OCI-M2 (cell line): Measurements from ENCODE around the gene PHTF1.

Experiments used
- DNase-seq: peaks from one replicate; lab custom pipeline; 2025; ENCODE audit not compliant: unreplicated experiment; lab: John Stamatoyannopoulos, UW

PHTF1 gene

GRCh38 chr1:113670650-113671049, 88.6 kb downstream of the PHTF1 start:
- no peak for DNase-seq

DNA sequence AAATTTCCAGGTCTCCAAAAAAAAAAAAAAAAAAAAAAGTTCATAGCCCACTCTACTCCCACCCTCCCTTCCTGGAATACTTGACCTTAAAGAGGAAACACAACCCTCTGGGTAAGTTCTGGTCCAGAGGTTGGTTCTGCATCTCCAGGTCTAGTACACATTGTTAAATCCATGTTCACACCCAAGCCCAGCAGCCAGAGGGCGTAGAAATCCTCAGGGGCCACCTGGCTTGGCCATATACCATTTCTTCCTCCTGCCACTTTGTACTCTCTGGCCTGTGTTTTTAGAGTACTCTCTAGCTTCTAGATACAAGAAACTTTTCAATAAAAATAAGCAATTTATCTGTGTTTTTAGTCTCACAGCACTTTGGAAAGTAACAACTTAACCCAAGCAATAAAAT, 89.3 kb downstream of the PHTF1 start:
- DNase-seq, result no peak

DNA sequence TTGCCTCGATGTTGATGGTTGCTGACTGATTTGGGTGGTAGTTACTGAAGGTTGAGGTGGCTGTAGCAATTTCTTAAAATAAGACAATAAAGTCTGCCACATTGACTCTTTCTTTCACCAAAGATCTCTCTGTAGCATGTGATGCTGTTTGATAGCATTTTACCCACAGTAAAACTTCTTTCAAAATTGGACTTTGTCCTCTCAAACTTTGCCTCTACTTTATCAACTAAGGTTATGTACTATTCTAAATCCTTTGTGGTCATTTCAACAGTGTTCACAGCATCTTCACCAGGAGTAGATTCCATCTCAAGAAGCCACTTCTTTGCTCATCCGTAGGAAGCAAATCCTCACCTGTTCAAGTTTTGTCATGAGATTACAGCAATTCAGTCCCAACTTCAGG, 93.2 kb downstream of the PHTF1 start:
- no peak for DNase-seq

DNA sequence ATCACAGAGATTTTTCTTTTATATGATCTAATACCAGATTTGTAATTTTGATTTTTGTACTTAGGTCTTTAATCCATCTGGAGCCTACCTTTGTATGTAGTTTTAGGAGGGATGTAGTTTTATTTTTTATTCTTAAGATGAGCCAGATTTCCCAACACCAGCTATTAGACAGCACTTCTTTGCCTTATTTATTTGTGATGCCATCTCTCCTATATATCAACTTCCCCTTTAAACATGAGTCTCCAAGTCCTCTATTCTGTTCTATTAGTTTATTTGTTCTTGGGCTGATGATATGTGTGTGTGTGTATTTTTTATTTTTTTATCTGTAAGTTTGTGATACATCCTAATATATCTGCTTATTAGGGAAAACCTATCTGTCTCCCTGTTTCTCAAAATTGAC, 94.2 kb downstream of the PHTF1 start:
- DNase-seq, result no peak

DNA sequence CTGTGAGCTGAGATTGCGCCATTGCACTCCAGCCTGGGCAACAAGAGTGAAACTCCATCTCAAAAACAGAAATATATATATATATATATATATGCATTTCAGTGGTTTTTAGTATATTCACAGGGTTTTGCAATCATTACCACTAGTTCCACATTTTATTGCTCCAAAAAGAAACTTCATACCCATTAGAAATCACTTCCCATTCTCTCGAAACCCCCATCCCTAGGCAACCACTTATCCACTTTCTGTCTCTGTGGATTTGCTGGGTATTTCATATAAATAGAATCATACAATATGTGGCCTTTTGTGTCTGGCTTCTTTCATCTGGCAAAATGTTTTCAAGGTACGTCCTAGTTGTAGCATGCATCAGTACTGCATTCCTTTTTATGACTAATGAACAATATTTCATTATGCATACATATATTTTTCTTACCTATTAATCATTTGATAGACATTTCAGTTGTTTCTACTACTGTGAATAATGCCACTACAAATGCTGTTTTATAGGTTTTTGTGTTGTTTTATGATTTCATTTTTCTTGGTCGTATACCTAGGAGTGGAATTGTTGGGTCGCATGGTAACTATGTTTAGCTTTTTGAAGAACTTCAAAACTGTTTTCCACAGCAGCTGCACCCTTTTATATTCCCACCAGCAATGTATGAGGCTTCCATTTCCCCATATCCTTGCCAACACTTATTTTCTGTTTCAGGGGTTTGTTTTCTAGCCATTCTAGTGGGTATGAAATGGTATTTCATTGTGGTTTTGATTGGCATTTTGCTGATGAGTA, 95.9 kb downstream of the PHTF1 start:
- no peak for DNase-seq

GRCh38 chr1:113662101-113662500, 97.2 kb downstream of the PHTF1 start:
- DNase-seq, result no peak

GRCh38 chr1:113660088-113660487, 99.2 kb downstream of the PHTF1 start:
- no peak for DNase-seq

GRCh38 chr1:113659556-113659955, 99.7 kb downstream of the PHTF1 start:
- DNase-seq, result no peak

- DNase-seq, result no peak
Measured at GRCh38 chr1:113659035-113659434, 100.3 kb downstream of the PHTF1 start.

GRCh38 chr1:113657556-113658063, 101.7 kb downstream of the PHTF1 start:
- no peak for DNase-seq

GRCh38 chr1:113657126-113657525, 102.2 kb downstream of the PHTF1 start:
- DNase-seq, result no peak

DNA sequence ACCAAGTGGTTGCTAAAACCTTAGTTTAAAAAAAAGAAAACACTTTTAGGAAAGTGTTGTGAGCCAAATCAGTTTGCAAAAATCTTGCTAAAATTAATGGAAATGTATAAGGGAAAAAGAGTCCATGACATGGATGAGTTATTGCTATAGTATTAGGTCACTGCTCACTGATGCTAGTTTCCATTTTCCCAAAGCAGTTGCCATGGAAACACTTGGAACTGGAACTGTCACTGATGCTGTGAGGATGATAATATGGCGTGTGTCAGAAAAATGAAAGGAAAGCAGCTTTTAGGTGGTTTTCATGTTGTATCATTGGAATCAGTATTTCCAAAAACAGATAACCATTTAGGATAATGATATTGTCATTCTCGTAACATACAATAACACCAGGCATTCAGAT, 104.4 kb downstream of the PHTF1 start:
- DNase-seq, result no peak

DNA sequence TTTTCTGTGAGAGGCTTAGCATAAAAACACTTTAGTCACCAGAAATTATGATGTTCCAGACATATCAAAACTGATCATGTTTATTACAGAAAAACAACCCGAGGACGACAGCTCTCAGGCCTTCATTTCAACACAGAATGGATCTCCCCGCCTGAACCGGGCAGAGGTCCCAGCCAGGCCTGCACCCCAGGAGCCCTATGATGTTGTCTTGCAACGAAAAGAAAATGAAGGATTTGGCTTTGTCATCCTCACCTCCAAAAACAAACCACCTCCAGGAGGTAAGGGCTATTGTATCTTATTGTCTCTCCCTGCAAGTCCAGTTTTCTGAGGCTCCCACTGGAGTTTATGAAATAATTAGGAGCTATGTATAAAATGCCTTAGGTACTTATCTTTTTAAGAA, 105.5 kb downstream of the PHTF1 start:
- DNase-seq, result no peak

DNA sequence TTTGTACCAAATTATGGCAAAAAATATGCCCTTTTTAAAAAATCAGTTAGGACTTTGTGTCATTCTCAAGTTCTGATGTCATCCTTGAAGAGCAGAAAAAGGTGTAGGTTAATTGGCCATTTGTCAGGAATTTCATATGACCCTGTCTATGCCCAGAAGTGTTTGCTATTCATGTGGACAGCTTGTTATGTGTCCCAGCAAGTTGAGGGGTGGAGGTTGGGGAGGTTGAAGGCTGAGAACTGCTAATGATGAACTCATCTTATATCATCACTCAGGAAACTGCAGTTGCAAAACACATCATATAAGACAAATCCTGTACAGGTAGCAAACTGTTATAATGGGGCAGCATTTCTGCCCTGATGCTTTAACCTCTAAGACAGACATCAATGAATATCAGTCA, 106.5 kb downstream of the PHTF1 start:
- no peak for DNase-seq

DNA sequence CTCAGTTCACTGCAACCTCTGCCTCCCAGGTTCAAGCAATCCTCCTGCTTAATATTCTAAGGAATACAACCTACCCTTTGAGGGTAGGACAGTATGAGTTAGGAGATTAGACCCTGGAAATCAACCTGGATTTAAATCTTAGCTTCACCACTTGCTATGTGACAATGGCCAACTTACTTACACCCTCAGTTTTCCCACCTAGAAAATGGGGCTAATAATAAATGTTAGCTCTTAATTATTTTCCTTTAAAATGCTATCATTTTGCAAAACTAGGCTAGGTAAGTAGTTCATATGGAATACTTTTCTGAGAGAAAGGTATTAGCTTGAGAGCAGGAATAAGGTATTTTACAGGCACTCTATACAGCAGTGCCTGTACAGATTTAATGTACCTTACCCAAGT, 110.8 kb downstream of the PHTF1 start:
- DNase-seq, result no peak

- no peak for DNase-seq
Measured at GRCh38 chr1:113647164-113647563, 112.1 kb downstream of the PHTF1 start.
